ENCODE results near the gene TP53BP1. TPM values are rescaled to one million over a fixed set of nuclear protein-coding genes. Genes with fewer than 3 reads are reported as not detected.

The TP53BP1 gene
- total RNA-seq, 2 experiments from 2014 or later, result 24.3 to 27.3 TPM

GRCh38 chr15:43508991-43509659 is 16.2 kb upstream of the TP53BP1 start:
- ChIA-PET POLR2A (no interaction called here), CTCF (interaction anchor here (2.4 to 6.7 kb wide), 2 partner anchors 17 to 68 kb away, joined by 17 to 75 read pairs; partner anchors contain the start of gene TP53BP1)
- Mint-ChIP-seq H3K27ac (no peak overlapping the region), H3K9me3 (ENCODE audit: insufficient read depth) (no peaks in the 10 kb centered on the region), H3K36me3 (ENCODE audit: low read depth) (peaks cover 5% of the 10 kb centered on the region), H3K4me3 (peak overlapping the region; percentile 88), H3K4me1 (ENCODE audit: low read depth) (peaks cover 43% of the 10 kb centered on the region), H3K27me3 (ENCODE audit: low read depth) (peaks cover 7% of the 10 kb centered on the region)
- DNase-seq (no peak), ATAC-seq (no peak)

- Mint-ChIP-seq H3K27ac (no peak overlapping the region), H3K4me3 (no peak overlapping the region), H3K27me3 (ENCODE audit: low read depth) (peaks cover 7% of the 10 kb centered on the region), H3K9me3 (ENCODE audit: insufficient read depth) (no peaks in the 10 kb centered on the region), H3K4me1 (ENCODE audit: low read depth) (peaks cover 36% of the 10 kb centered on the region), H3K36me3 (ENCODE audit: low read depth) (peaks cover 5% of the 10 kb centered on the region)
- ChIA-PET CTCF (interaction anchor here (6.7 kb wide), 1 partner anchor 67 kb away, joined by 75 read pairs; no protein-coding TSS in a partner anchor), POLR2A (no interaction called here)
- ATAC-seq (no peak), DNase-seq (no peak)
Measured at GRCh38 chr15:43508421-43508820, 15.5 kb upstream of the TP53BP1 start.

DNA sequence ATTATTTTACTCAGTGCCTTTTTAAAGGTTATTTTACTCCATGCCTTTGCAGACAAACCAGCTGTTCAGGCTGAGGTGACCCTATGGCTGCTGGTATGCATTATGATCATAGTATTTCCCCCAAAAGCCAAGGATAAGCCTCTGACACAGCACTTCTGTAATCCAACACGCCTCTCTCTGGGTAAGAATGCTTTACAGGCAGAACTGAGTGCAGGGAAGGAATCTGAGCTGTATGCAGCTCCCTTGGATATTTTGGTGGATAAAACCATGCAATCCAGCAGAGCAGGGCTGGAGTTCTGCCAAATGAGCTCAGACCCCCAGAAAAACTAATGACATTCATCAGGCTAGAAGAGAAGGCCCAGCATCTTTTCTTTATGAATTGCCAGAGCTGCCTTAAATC is 12.8 kb upstream of the TP53BP1 start:
- DNase-seq (no peak), ATAC-seq (no peak)
- CTCF ChIA-PET, result interaction anchor here (1.0 to 2.1 kb wide), 2 partner anchors 21 to 65 kb away, joined by 3 to 6 read pairs; no protein-coding TSS in a partner anchor
- Mint-ChIP-seq H3K9me3 (ENCODE audit: insufficient read depth) (no peaks in the 10 kb centered on the region), H3K27ac (no peak overlapping the region), H3K4me1 (ENCODE audit: low read depth) (peaks cover 12% of the 10 kb centered on the region), H3K4me3 (no peak overlapping the region), H3K27me3 (ENCODE audit: low read depth) (no peaks in the 10 kb centered on the region), H3K36me3 (ENCODE audit: low read depth) (no peaks in the 10 kb centered on the region)
- POLR2A ChIA-PET, result interaction anchor here (0.5 kb wide), 1 partner anchor 158 kb away, joined by 3 read pairs; no protein-coding TSS in a partner anchor

- Mint-ChIP-seq H3K27ac (no peak overlapping the region), H3K36me3 (ENCODE audit: low read depth) (no peaks in the 10 kb centered on the region), H3K4me3 (no peak overlapping the region), H3K4me1 (ENCODE audit: low read depth) (no peaks in the 10 kb centered on the region), H3K27me3 (ENCODE audit: low read depth) (no peaks in the 10 kb centered on the region), H3K9me3 (ENCODE audit: insufficient read depth) (no peaks in the 10 kb centered on the region)
- DNase-seq, result no peak
- CTCF ChIA-PET, result interaction anchor here (2.7 kb wide), 1 partner anchor 15 kb away, joined by 17 read pairs; no protein-coding TSS in a partner anchor
- POLR2A ChIA-PET, result no interaction called here
- ATAC-seq, result no peak
Measured at GRCh38 chr15:43499635-43500034, 6.7 kb upstream of the TP53BP1 start.

DNA sequence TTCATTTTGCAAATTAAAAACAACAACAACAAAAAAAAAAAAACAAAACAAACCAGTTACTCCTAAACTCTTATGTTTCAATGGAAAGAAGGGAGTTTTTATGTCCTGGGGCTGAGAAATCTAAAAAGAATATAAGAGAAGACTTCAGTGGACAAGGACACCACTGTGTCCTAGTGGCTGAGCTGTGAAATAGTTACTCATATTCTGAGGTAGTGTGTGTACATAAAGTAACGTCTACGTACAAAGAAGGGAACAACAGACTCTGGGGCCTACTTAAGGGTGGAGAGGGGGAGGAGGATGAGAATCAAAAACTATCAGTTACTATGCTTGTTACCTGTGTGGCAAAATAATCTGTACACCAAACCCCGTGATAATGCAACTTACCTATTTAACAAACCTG is 6.0 kb upstream of the TP53BP1 start:
- Mint-ChIP-seq H3K27me3 (ENCODE audit: low read depth) (no peaks in the 10 kb centered on the region), H3K27ac (no peak overlapping the region), H3K36me3 (ENCODE audit: low read depth) (no peaks in the 10 kb centered on the region), H3K4me3 (no peak overlapping the region), H3K9me3 (ENCODE audit: insufficient read depth) (no peaks in the 10 kb centered on the region), H3K4me1 (ENCODE audit: low read depth) (peaks cover under 1% of the 10 kb centered on the region)
- DNase-seq (no peak), ATAC-seq (no peak)
- POLR2A ChIA-PET, result no interaction called here
- CTCF ChIA-PET, result no interaction called here

GRCh38 chr15:43493703-43494472 is 932 bp upstream of the TP53BP1 start:
- H3K4me3 Mint-ChIP-seq, result peak overlapping the region; percentile 90

GRCh38 chr15:43492266-43492665 is 690 bp downstream of the TP53BP1 start:
- Mint-ChIP-seq H3K4me1 (ENCODE audit: low read depth) (peaks cover 33% of the 10 kb centered on the region), H3K36me3 (ENCODE audit: low read depth) (peaks cover 12% of the 10 kb centered on the region), H3K9me3 (ENCODE audit: insufficient read depth) (no peaks in the 10 kb centered on the region), H3K4me3 (peak overlapping the region; percentile 90), H3K27ac (peak overlapping the region; percentile 91), H3K27me3 (ENCODE audit: low read depth) (no peaks in the 10 kb centered on the region)
- DNase-seq (no peak), ATAC-seq (no peak)
- ChIA-PET CTCF (interaction anchor here (0.9 to 4.4 kb wide), 2 partner anchors 11 to 18 kb away, joined by 3 to 17 read pairs; no protein-coding TSS in a partner anchor), POLR2A (interaction anchor here (2.1 kb wide), 1 partner anchor 18 kb away, joined by 19 read pairs; no protein-coding TSS in a partner anchor)

More at GRCh38 chr15:43493703-43494472, 932 bp upstream of the TP53BP1 start:
- H3K27ac Mint-ChIP-seq, result peak overlapping the region; percentile 91
- no peaks in the 10 kb centered on the region for H3K9me3 Mint-ChIP-seq (ENCODE audit: insufficient read depth)
- H3K4me1 Mint-ChIP-seq (ENCODE audit: low read depth), result peaks cover 29% of the 10 kb centered on the region
- ATAC-seq, result no peak
- H3K27me3 Mint-ChIP-seq (ENCODE audit: low read depth), result no peaks in the 10 kb centered on the region
- ChIA-PET CTCF (interaction anchor here (0.7 to 5.2 kb wide), 3 partner anchors 16 to 49 kb away, joined by 3 to 27 read pairs (median 17); no protein-coding TSS in a partner anchor), POLR2A (interaction anchor here (2.1 kb wide), 1 partner anchor 17 kb away, joined by 19 read pairs; no protein-coding TSS in a partner anchor)
- H3K36me3 Mint-ChIP-seq (ENCODE audit: low read depth), result peaks cover 10% of the 10 kb centered on the region
- no peak for DNase-seq

DNA sequence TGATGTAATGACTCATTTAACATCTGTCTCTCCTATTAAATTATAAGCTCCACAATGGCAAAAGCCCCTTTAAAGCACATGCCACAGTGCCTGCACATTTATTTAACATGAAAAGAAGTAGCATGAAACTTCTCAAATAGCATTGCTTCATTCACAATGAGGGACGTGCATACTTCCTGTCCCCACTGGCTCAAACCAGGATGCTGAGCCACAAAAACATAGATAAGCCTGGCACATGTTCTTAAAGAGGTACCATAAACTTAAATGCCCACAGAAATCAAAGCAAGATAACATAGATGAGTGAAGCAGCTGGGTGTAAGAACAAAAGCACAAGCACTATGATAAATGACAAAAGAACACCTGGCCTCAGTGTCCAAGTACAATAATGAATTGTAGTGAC is 3.8 kb downstream of the TP53BP1 start:
- Mint-ChIP-seq H3K4me3 (no peak overlapping the region), H3K9me3 (ENCODE audit: insufficient read depth) (no peaks in the 10 kb centered on the region), H3K4me1 (ENCODE audit: low read depth) (peaks cover 33% of the 10 kb centered on the region), H3K36me3 (ENCODE audit: low read depth) (peaks cover 12% of the 10 kb centered on the region), H3K27ac (no peak overlapping the region), H3K27me3 (ENCODE audit: low read depth) (no peaks in the 10 kb centered on the region)
- POLR2A ChIA-PET, result no interaction called here
- ATAC-seq, result no peak
- CTCF ChIA-PET, result interaction anchor here (0.7 to 1.5 kb wide), 3 partner anchors 25 to 113 kb away, joined by 3 to 16 read pairs (median 3); no protein-coding TSS in a partner anchor
- peak; percentile 39 for DNase-seq

GRCh38 chr15:43488790-43489189 is 4.2 kb downstream of the TP53BP1 start:
- Mint-ChIP-seq H3K4me1 (ENCODE audit: low read depth) (peaks cover 31% of the 10 kb centered on the region), H3K27ac (no peak overlapping the region), H3K27me3 (ENCODE audit: low read depth) (no peaks in the 10 kb centered on the region), H3K9me3 (ENCODE audit: insufficient read depth) (no peaks in the 10 kb centered on the region), H3K36me3 (ENCODE audit: low read depth) (peaks cover 12% of the 10 kb centered on the region), H3K4me3 (no peak overlapping the region)
- ChIA-PET CTCF (interaction anchor here (0.7 to 1.5 kb wide), 3 partner anchors 25 to 112 kb away, joined by 3 to 16 read pairs (median 3); no protein-coding TSS in a partner anchor), POLR2A (no interaction called here)
- no peak for DNase-seq
- no peak for ATAC-seq

DNA sequence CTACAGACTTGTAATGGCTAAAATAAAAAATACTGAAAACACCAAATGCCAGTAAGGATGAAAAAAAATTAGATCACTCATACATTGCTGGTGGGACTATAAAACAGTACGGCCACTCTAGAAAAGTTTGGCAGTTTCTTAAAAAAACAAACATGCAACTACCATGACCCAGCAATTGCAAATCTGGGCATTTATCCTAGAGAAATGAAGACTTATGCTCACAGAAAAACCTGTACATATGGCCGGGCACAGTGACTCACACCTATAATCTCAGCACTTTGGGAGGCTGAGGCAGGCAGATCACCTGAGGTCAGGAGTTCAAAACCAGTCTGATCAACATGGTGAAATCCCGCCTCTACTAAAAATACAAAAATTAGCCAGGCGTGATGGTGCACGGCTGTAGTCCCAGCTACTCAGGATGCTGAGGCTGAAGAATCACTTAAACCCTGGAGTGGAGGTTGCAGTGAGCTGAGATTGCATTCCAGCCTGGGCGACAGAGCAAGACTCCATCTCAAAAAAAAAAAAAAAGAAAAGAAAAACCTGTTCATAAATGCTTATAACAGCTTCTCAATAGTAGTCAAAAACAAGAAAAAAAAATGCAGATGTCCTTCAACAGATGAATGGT is 5.6 kb downstream of the TP53BP1 start:
- no peak overlapping the region for H3K27ac Mint-ChIP-seq
- H3K27me3 Mint-ChIP-seq (ENCODE audit: low read depth), result no peaks in the 10 kb centered on the region
- CTCF ChIA-PET, result no interaction called here

GRCh38 chr15:43484455-43484854 is 8.5 kb downstream of the TP53BP1 start:
- no peak for DNase-seq
- Mint-ChIP-seq H3K4me3 (no peak overlapping the region), H3K27ac (no peak overlapping the region), H3K27me3 (ENCODE audit: low read depth) (no peaks in the 10 kb centered on the region), H3K9me3 (ENCODE audit: insufficient read depth) (no peaks in the 10 kb centered on the region), H3K36me3 (ENCODE audit: low read depth) (peaks cover 11% of the 10 kb centered on the region), H3K4me1 (ENCODE audit: low read depth) (peaks cover 12% of the 10 kb centered on the region)
- no peak for ATAC-seq
- ChIA-PET POLR2A (no interaction called here), CTCF (interaction anchor here (0.7 to 2.1 kb wide), 5 partner anchors 14 to 43 kb away, joined by 3 to 14 read pairs (median 4); no protein-coding TSS in a partner anchor)

More for the DNA sequence above, 5.6 kb downstream of the TP53BP1 start:
- Mint-ChIP-seq H3K4me3 (no peak overlapping the region), H3K36me3 (ENCODE audit: low read depth) (peaks cover 11% of the 10 kb centered on the region), H3K4me1 (ENCODE audit: low read depth) (peaks cover 24% of the 10 kb centered on the region), H3K9me3 (ENCODE audit: insufficient read depth) (no peaks in the 10 kb centered on the region)
- no peak for ATAC-seq
- POLR2A ChIA-PET, result no interaction called here
- no peak for DNase-seq
